Pancreas (tissue), 10 donors: Measurements from ENCODE around the gene GRIP1. TPM values are rescaled to one million over a fixed set of nuclear protein-coding genes. Genes with fewer than 3 reads are reported as not detected.

ENCODE experiments used
- ATAC-seq, 4 donors: fragments of 200-7000 bp; cut with Tn5 transposase; one replicate each; pipeline versions ENCODE4 v1.8.0 to v1.9.1; 2020; ENCODE audit warnings: mild to moderate bottlenecking in 4 of 4, moderate library complexity in 4 of 4
- DNase-seq, 6 donors: peaks; one replicate each; pipeline ENCODE4 v3.0.0-alpha.2; 2020
- FAIRE-seq: peaks from 2 replicates; lab custom pipeline; 2012; peaks lifted over from hg19 to GRCh38; lab: Jason Lieb, UNC
- H3K27ac ChIP-seq, 4 donors: fragments of 200-600 bp; sonication (generic); 1 replicate in 3 of 4; 2 replicates in 1 of 4; pipeline versions ENCODE4 v1.5.0 to v1.8.0; 2020
- H3K27me3 ChIP-seq, 4 donors: fragments of 200-600 bp; one replicate each; pipeline ENCODE4 v1.8.0; 2021
- H3K36me3 ChIP-seq, 3 donors: fragments of 200-600 bp; sonication (generic) in 1 of 3; one replicate each; pipeline versions ENCODE4 v1.5.0 to v1.8.0; 2020 to 2021
- H3K4me1 ChIP-seq, 3 donors: fragments of 200-600 bp; one replicate each; pipeline ENCODE4 v1.8.0; 2021
- H3K4me3 ChIP-seq, 4 donors: fragments of 200-600 bp; sonication (generic) in 2 of 4; one replicate each; pipeline versions ENCODE4 v1.5.0 to v1.8.0; 2020 to 2021
- H3K9me3 ChIP-seq, 4 donors: fragments of 200-600 bp; one replicate each; pipeline ENCODE4 v1.8.0; 2021
- CTCF ChIP-seq, 4 donors: fragments of 200-600 bp; sonication (generic) in 3 of 4; IDR thresholded peaks; one replicate each; pipeline versions ENCODE4 v1.5.0 to v1.8.0; 2021; ENCODE audit warnings: antibody characterized with exemption in 4 of 4
- WGBS, 2 donors: extraction: QIAGEN DNeasy Blood & Tissue Kit; methylation state at CpG; one replicate each; pipeline ENCODE4 v1.1.7; 2013; 5-methylcytosine and 5-hydroxymethylcytosine counted together
- intact Hi-C, 3 donors: fragments of 100-400 bp; cut with DNase I; formaldehyde crosslinking; loops; one replicate each; pipeline versions ENCODE4 v1.11.1 to v1.14.2; 2022
- polyA plus RNA-seq, 2 donors: library from polyadenylated mRNA; stranded (reverse); fragments of 200-250 nt; gene quantifications; one replicate each; pipeline ENCODE4 v1.2.3, GENCODE V29; 2013
- total RNA-seq, 6 donors: library from RNA; stranded (reverse); fragmentation: NEBNext Ultra II Directional in 4 of 6; extraction: Animal tissue kit (Norgen Biotek cat#: 25700) in 4 of 6; gene quantifications; one replicate each; pipeline versions ENCODE4 v1.2.1 to v1.2.4, GENCODE V29; 2021 to 2023
- donor health status: healthy with polysubstance abuse.
- donor health status: DM: no; HTN: no; CAD: no; lungs with moderate emphysema.
- donor health status: DM: no; HTN: no; CAD: no.
- donor health status: control.
- donor health status: control.
- donor health status: Bipolar disorder and iron deficiency.
- donor health status: DM: yes; HTN: yes; CAD: no.
- donor health status: DM: no; HTN: no; CAD: no.
- donor health status: DM: no; HTN: no; CAD: no.
- donor health status: DM: yes; HTN: yes; CAD: no.

GRIP1 gene
- total RNA-seq: 1 to 10 TPM; 4.3 to 6.8 (median 5.2) TPM
- polyA plus RNA-seq: under 1 TPM; 0.89 to 0.95 TPM

- H3K9me3 ChIP-seq: no peaks in the 10 kb centered on the region
- no peaks in the 10 kb centered on the region for H3K36me3 ChIP-seq
- WGBS, 2 donors: 65 to 70% methylated on average over 16 of the region's 16 CpGs
- no peak within 1 kb of the TSS for H3K27ac ChIP-seq
- H3K4me3 ChIP-seq: no peak within 1 kb of the TSS
- no peaks in the 10 kb centered on the region for H3K4me1 ChIP-seq
- intact Hi-C loops: no loop called here
- no peaks in the 10 kb centered on the region for H3K27me3 ChIP-seq
- ATAC-seq (no peak), DNase-seq (no peak), FAIRE-seq (no peak)
- TF ChIP-seq CTCF (IDR thresholded peaks at IDR 0.05): no peak
Observed at GRCh38 chr12:66678338-66679275, at the start of gene GRIP1. GRIP1 (minus strand) TSS chr12:66679076; CDS start chr12:66678904, 172 bp downstream.

GRCh38 chr12:66726556-66726955, 47.7 kb upstream of the GRIP1 start:
- Histone ChIP-seq H3K27ac (no peak overlapping the region), H3K4me3 (no peak overlapping the region), H3K27me3 (no peaks in the 10 kb centered on the region), H3K9me3 (no peaks in the 10 kb centered on the region), H3K4me1 (no peaks in the 10 kb centered on the region), H3K36me3 (no peaks in the 10 kb centered on the region)
- 82 to 84% methylated on average over 4 of the region's 4 CpGs for WGBS, 2 donors
- intact Hi-C loops: no loop called here
- no peak for FAIRE-seq
- DNase-seq: no peak
- ATAC-seq: no peak
- no peak for TF ChIP-seq CTCF (IDR thresholded peaks at IDR 0.05)

GRCh38 chr12:66725031-66725430, 46.2 kb upstream of the GRIP1 start:
- FAIRE-seq (no peak), DNase-seq (no peak), ATAC-seq (no peak)
- Histone ChIP-seq H3K27ac (no peak overlapping the region), H3K36me3 (no peaks in the 10 kb centered on the region), H3K4me1 (no peaks in the 10 kb centered on the region), H3K4me3 (no peak overlapping the region), H3K9me3 (no peaks in the 10 kb centered on the region), H3K27me3 (no peaks in the 10 kb centered on the region)
- TF ChIP-seq CTCF (IDR thresholded peaks at IDR 0.05): no peak
- WGBS, 2 donors: 82 to 83% methylated on average over 3 of the region's 3 CpGs
- intact Hi-C loops: no loop called here

GRCh38 chr12:66724616-66725015, 45.7 kb upstream of the GRIP1 start:
- intact Hi-C loops: no loop called here
- Histone ChIP-seq H3K4me1 (no peaks in the 10 kb centered on the region), H3K27me3 (no peaks in the 10 kb centered on the region), H3K4me3 (no peak overlapping the region), H3K9me3 (no peaks in the 10 kb centered on the region), H3K27ac (no peak overlapping the region), H3K36me3 (no peaks in the 10 kb centered on the region)
- no peak for TF ChIP-seq CTCF (IDR thresholded peaks at IDR 0.05)
- DNase-seq (no peak), ATAC-seq (no peak), FAIRE-seq (no peak)
- 73 to 86% methylated on average over 4 of the region's 4 CpGs for WGBS, 2 donors

GRCh38 chr12:66724026-66724425, 45.1 kb upstream of the GRIP1 start:
- Histone ChIP-seq H3K27me3 (no peaks in the 10 kb centered on the region), H3K36me3 (no peaks in the 10 kb centered on the region), H3K4me3 (no peak overlapping the region), H3K9me3 (no peaks in the 10 kb centered on the region), H3K27ac (no peak overlapping the region), H3K4me1 (no peaks in the 10 kb centered on the region)
- FAIRE-seq: no peak
- no peak for ATAC-seq
- TF ChIP-seq CTCF (IDR thresholded peaks at IDR 0.05): no peak
- intact Hi-C loops: no loop called here
- DNase-seq: no peak
- 91 to 95% methylated on average over 2 of the region's 2 CpGs for WGBS, 2 donors
